Loucy (cell line): Measurements from ENCODE around the gene TIMP2.

ENCODE experiments used
- H2AFZ ChIP-seq: fragments of 200-600 bp; sonication (generic); 2 replicates; pipeline ENCODE4 v1.6.0; 2016; ENCODE audit warnings: antibody characterized with exemption, mild to moderate bottlenecking, low read length, moderate library complexity
- H3F3A ChIP-seq: fragments of 200-600 bp; 2 replicates; pipeline ENCODE4 v1.6.0; 2016; ENCODE audit warnings: antibody characterized with exemption, low read depth, mild to moderate bottlenecking
- H3K27me3 ChIP-seq: fragments of 200-600 bp; sonication (generic); 2 replicates; pipeline ENCODE4 v1.6.1; 2014; ENCODE audit warnings: low read length, mild to moderate bottlenecking; ENCODE audit not compliant: insufficient read depth, poor library complexity, severe bottlenecking
- H3K36me3 ChIP-seq: fragments of 200-600 bp; sonication (generic); 2 replicates; pipeline ENCODE4 v1.6.1; 2016; ENCODE audit warnings: low read length; ENCODE audit not compliant: insufficient read depth
- H3K4me1 ChIP-seq: fragments of 200-600 bp; sonication (generic); 2 replicates; pipeline ENCODE4 v1.5.1; 2014; ENCODE audit warnings: low read length, mild to moderate bottlenecking; ENCODE audit not compliant: insufficient read depth, poor library complexity, severe bottlenecking
- H3K4me2 ChIP-seq: fragments of 200-600 bp; sonication (generic); 2 replicates; pipeline ENCODE4 v1.6.0; 2014; ENCODE audit warnings: antibody characterized with exemption, low read length, low read depth, mild to moderate bottlenecking; ENCODE audit not compliant: poor library complexity, severe bottlenecking
- H3K4me3 ChIP-seq: fragments of 200-600 bp; sonication (generic); 2 replicates; pipeline ENCODE4 v1.5.1; 2014; ENCODE audit warnings: low read length, mild to moderate bottlenecking, mixed read lengths; ENCODE audit not compliant: poor library complexity, severe bottlenecking
- H3K79me2 ChIP-seq: fragments of 200-600 bp; sonication (generic); 2 replicates; pipeline ENCODE4 v1.6.1; 2014; ENCODE audit warnings: low read length; ENCODE audit not compliant: insufficient read depth
- H3K9ac ChIP-seq: fragments of 200-600 bp; sonication (generic); 2 replicates; pipeline ENCODE4 v1.6.0; 2014; ENCODE audit warnings: mild to moderate bottlenecking, low read depth, low read length, moderate library complexity; ENCODE audit not compliant: poor library complexity, severe bottlenecking
- H3K9me2 ChIP-seq: fragments of 200-600 bp; sonication (generic); replicated peaks from 2 replicates; pipeline ENCODE4 v1.6.1; 2016; ENCODE audit warnings: low read depth, low read length, mixed read lengths
- H3K9me3 ChIP-seq: fragments of 200-600 bp; sonication (generic); 2 replicates; pipeline ENCODE4 v1.6.1; 2014; ENCODE audit warnings: mild to moderate bottlenecking, antibody characterized with exemption, low read length, low read depth; ENCODE audit not compliant: insufficient read depth
- H4K20me1 ChIP-seq: fragments of 200-600 bp; sonication (generic); 2 replicates; pipeline ENCODE4 v1.6.0; 2014; ENCODE audit warnings: antibody characterized with exemption, low read length, mild to moderate bottlenecking; ENCODE audit not compliant: insufficient read depth, poor library complexity, severe bottlenecking
- EZH2phosphoT487 ChIP-seq: fragments of 200-600 bp; IDR thresholded peaks from 2 replicates; pipeline ENCODE4 v1.6.1; 2018; ENCODE audit warnings: antibody characterized with exemption, mild to moderate bottlenecking, moderate library complexity, borderline replicate concordance
- TF ChIP-seq, protein P1 (sequence below): fragments of 200-600 bp; sonication (generic); conservative IDR thresholded peaks from 2 replicates; pipeline ENCODE4 v1.5.1; 2014; ENCODE audit warnings: mild to moderate bottlenecking, antibody characterized with exemption, low read length

TIMP2 gene

DNA sequence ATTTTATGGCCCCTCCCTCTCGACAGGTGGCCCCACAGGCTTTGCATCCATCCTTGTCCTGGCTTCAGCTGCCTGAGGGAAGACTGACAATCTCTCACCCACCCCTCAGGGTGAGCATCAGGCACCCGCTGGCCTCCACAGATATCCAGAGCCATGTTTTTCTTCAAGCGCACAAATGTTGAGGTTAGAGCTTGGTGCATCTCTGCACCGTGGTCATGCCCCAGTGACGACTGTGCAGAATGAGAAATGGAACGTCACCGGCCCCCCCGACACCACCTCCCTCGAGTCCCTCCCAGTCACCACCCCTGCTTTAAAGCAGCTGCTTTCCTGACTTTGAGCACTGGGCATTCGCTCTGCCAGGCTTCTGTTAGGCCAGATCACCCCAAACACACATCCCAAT is 19.8 kb upstream of the TIMP2 start:
- no peak overlapping the region for H3K4me3 ChIP-seq
- no peak overlapping the region for H3K4me2 ChIP-seq
- no peaks in the 10 kb centered on the region for H3K36me3 ChIP-seq
- H4K20me1 ChIP-seq: no peaks in the 10 kb centered on the region
- H3K9me2 ChIP-seq: no peaks in the 10 kb centered on the region
- H3F3A ChIP-seq: no peaks in the 10 kb centered on the region
- TF ChIP-seq, protein P1, sequence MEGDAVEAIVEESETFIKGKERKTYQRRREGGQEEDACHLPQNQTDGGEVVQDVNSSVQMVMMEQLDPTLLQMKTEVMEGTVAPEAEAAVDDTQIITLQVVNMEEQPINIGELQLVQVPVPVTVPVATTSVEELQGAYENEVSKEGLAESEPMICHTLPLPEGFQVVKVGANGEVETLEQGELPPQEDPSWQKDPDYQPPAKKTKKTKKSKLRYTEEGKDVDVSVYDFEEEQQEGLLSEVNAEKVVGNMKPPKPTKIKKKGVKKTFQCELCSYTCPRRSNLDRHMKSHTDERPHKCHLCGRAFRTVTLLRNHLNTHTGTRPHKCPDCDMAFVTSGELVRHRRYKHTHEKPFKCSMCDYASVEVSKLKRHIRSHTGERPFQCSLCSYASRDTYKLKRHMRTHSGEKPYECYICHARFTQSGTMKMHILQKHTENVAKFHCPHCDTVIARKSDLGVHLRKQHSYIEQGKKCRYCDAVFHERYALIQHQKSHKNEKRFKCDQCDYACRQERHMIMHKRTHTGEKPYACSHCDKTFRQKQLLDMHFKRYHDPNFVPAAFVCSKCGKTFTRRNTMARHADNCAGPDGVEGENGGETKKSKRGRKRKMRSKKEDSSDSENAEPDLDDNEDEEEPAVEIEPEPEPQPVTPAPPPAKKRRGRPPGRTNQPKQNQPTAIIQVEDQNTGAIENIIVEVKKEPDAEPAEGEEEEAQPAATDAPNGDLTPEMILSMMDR: no peak
- TF ChIP-seq EZH2phosphoT487: no peak
- H3K79me2 ChIP-seq: no peaks in the 10 kb centered on the region
- no peak overlapping the region for H2AFZ ChIP-seq
- no peaks in the 10 kb centered on the region for H3K27me3 ChIP-seq
- H3K9me3 ChIP-seq: no peaks in the 10 kb centered on the region
- no peak overlapping the region for H3K9ac ChIP-seq
- no peaks in the 10 kb centered on the region for H3K4me1 ChIP-seq

DNA sequence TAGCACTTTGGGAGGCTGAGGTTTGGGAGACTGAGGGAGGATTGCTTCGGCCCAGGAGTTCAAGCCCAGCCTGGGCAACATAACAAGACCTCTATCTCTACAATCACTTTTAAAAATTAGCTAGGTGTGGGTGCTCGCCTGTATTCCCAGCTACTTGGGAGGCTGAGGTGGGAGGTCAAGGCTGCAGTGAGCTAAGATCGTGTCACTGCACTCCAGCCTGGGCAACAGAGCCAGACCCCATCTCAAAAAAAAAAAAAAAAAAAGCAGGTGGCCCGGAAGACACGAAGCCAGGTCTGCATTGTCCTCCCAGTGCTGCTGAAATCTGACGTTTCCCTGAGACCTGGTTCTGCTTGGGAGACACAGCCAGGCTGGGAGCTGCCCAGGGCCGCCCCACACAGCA is 18.8 kb upstream of the TIMP2 start:
- Histone ChIP-seq H3K9ac (no peak overlapping the region), H3K9me2 (no peaks in the 10 kb centered on the region), H2AFZ (no peak overlapping the region), H3K4me1 (no peaks in the 10 kb centered on the region), H3F3A (no peaks in the 10 kb centered on the region), H4K20me1 (no peaks in the 10 kb centered on the region), H3K27me3 (no peaks in the 10 kb centered on the region), H3K36me3 (no peaks in the 10 kb centered on the region), H3K79me2 (no peaks in the 10 kb centered on the region), H3K4me2 (no peak overlapping the region), H3K4me3 (no peak overlapping the region), H3K9me3 (no peaks in the 10 kb centered on the region)
- TF ChIP-seq, protein P1: no peak
- no peak for TF ChIP-seq EZH2phosphoT487

DNA sequence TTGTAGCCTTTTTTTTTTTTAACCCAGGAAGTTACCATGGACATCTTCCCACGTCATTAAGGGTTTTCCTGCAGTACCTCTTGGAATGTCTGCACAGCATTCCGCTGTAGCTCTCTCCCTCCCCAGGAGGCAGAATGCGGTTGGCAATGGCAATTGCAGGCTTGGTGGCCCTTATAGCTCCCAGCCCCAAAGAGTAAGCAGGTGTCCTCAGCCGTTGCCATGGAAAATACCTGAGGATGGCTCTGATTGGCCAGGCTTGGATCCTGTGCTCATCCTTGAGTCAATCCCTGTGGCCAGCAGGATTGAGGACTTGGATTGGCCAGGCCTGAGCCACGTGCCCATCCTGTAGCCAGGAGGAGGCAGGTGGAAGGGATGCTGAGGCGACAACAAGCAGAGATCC is 15.5 kb upstream of the TIMP2 start:
- no peaks in the 10 kb centered on the region for H3F3A ChIP-seq
- no peaks in the 10 kb centered on the region for H4K20me1 ChIP-seq
- H3K4me2 ChIP-seq: no peak overlapping the region
- H3K9me3 ChIP-seq: no peaks in the 10 kb centered on the region
- no peaks in the 10 kb centered on the region for H3K36me3 ChIP-seq
- H3K27me3 ChIP-seq: no peaks in the 10 kb centered on the region
- no peak overlapping the region for H3K9ac ChIP-seq
- H3K9me2 ChIP-seq: no peaks in the 10 kb centered on the region
- H3K4me1 ChIP-seq: no peaks in the 10 kb centered on the region
- no peaks in the 10 kb centered on the region for H3K79me2 ChIP-seq
- no peak overlapping the region for H3K4me3 ChIP-seq
- no peak overlapping the region for H2AFZ ChIP-seq
- no peak for TF ChIP-seq EZH2phosphoT487
- TF ChIP-seq, protein P1: no peak
